ENCODE results near the gene GBP6. TPM values are rescaled to one million over a fixed set of nuclear protein-coding genes. Genes with fewer than 3 reads are reported as not detected.
"Not testable (repeated sequence)": the region's sequence is repeated elsewhere in the genome, so short reads cannot be mapped to it uniquely, and the experiment has no call there.

Gene GBP6
- total RNA-seq, 1 donor from 2014 or later: 0.07 TPM

GRCh38 chr1:89425056-89425455, 61.2 kb downstream of the GBP6 start:
- H3K4me3 Mint-ChIP-seq (ENCODE audit: unreplicated experiment): no peak overlapping the region
- no peak overlapping the region for H3K27ac Mint-ChIP-seq (ENCODE audit: unreplicated experiment)
- no peak overlapping the region for H3K9ac ChIP-seq (ENCODE audit: low read length)
- no peak overlapping the region for H3K4me2 ChIP-seq (ENCODE audit: low read length)
- no peak for FAIRE-seq
- H4K20me1 ChIP-seq (ENCODE audit: insufficient read depth, low read length): no peaks in the 10 kb centered on the region
- H3K9me3 ChIP-seq (ENCODE audit: insufficient read depth, low read depth, low read length): no peaks in the 10 kb centered on the region
- no peaks in the 10 kb centered on the region for H3K36me3 Mint-ChIP-seq (ENCODE audit: low read depth, unreplicated experiment)
- H3K4me1 Mint-ChIP-seq (ENCODE audit: low read depth, unreplicated experiment): no peaks in the 10 kb centered on the region
- no peak for DNase-seq (ENCODE audit: low read depth)
- TF ChIP-seq EZH2 (IDR thresholded peaks at IDR 0.05; ENCODE audit: insufficient read depth, low read length) (no peak), CTCF (IDR thresholded peaks at IDR 0.05; ENCODE audit: insufficient read depth, low read depth, low read length) (no peak)
- H3K4me1 ChIP-seq (ENCODE audit: insufficient read depth, low read length): no peaks in the 10 kb centered on the region
- H3K36me3 ChIP-seq (ENCODE audit: insufficient read depth, low read length): no peaks in the 10 kb centered on the region
- no peak overlapping the region for H3K27ac ChIP-seq (ENCODE audit: low read depth, low read length)
- H3K9me3 Mint-ChIP-seq (ENCODE audit: unreplicated experiment): no peaks in the 10 kb centered on the region
- no peaks in the 10 kb centered on the region for H3K27me3 ChIP-seq (ENCODE audit: insufficient read depth, low read length)
- peaks cover 2% of the 10 kb centered on the region for H3K27me3 Mint-ChIP-seq (ENCODE audit: low read depth, unreplicated experiment)
- no peaks in the 10 kb centered on the region for H3K79me2 ChIP-seq (ENCODE audit: insufficient read depth, low read length)
- no peak overlapping the region for H2AFZ ChIP-seq (ENCODE audit: low read depth, low read length)
- no peak overlapping the region for H3K4me3 ChIP-seq (ENCODE audit: insufficient read depth, low read depth, low read length)

- H3K4me2 ChIP-seq (ENCODE audit: low read length): no peak overlapping the region
These were observed 65.2 kb downstream of the GBP6 start for GRCh38 chr1:89429062-89429461.

DNA sequence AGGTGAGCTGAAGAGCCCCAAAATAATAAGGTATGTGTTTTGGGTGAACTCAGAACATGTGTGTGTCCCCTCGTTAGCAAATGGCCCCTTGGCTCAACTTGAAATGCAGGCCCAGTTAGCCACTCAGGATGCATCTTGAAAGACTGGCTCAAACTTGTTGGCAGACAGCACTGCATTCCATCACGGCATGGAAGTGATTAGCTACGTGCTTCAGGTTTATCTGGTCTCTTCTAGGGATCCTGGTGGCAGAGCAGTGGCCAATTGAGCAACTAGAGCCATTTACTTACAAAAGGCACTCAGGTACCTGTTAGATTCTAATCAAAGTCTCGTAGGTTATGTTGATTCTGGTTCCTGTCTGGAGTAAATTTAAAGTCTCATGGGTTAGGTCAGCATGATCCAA, 65.8 kb downstream of the GBP6 start:
- not testable (repeated sequence) for H2AFZ ChIP-seq (ENCODE audit: low read depth, low read length); H3K4me3 Mint-ChIP-seq (ENCODE audit: unreplicated experiment); H3K27ac Mint-ChIP-seq (ENCODE audit: unreplicated experiment); H3K4me1 Mint-ChIP-seq (ENCODE audit: low read depth, unreplicated experiment); H3K27me3 Mint-ChIP-seq (ENCODE audit: low read depth, unreplicated experiment); H3K9me3 ChIP-seq (ENCODE audit: insufficient read depth, low read depth, low read length); H3K79me2 ChIP-seq (ENCODE audit: insufficient read depth, low read length); H3K36me3 ChIP-seq (ENCODE audit: insufficient read depth, low read length); H3K4me2 ChIP-seq (ENCODE audit: low read length); H3K27me3 ChIP-seq (ENCODE audit: insufficient read depth, low read length); H3K9me3 Mint-ChIP-seq (ENCODE audit: unreplicated experiment); H3K4me3 ChIP-seq (ENCODE audit: insufficient read depth, low read depth, low read length); H3K4me1 ChIP-seq (ENCODE audit: insufficient read depth, low read length); H4K20me1 ChIP-seq (ENCODE audit: insufficient read depth, low read length); H3K27ac ChIP-seq (ENCODE audit: low read depth, low read length); H3K36me3 Mint-ChIP-seq (ENCODE audit: low read depth, unreplicated experiment); FAIRE-seq; H3K9ac ChIP-seq (ENCODE audit: low read length); DNase-seq (ENCODE audit: low read depth)

More at GRCh38 chr1:89429062-89429461, 65.2 kb downstream of the GBP6 start:
- Histone ChIP-seq H3K9me3 (ENCODE audit: insufficient read depth, low read depth, low read length) (no peaks in the 10 kb centered on the region), H3K4me1 (ENCODE audit: insufficient read depth, low read length) (no peaks in the 10 kb centered on the region), H3K36me3 (ENCODE audit: insufficient read depth, low read length) (no peaks in the 10 kb centered on the region), H4K20me1 (ENCODE audit: insufficient read depth, low read length) (no peaks in the 10 kb centered on the region), H3K79me2 (ENCODE audit: insufficient read depth, low read length) (no peaks in the 10 kb centered on the region), H3K9ac (ENCODE audit: low read length) (no peak overlapping the region), H3K4me3 (ENCODE audit: insufficient read depth, low read depth, low read length) (no peak overlapping the region), H2AFZ (ENCODE audit: low read depth, low read length) (no peak overlapping the region), H3K27me3 (ENCODE audit: insufficient read depth, low read length) (no peaks in the 10 kb centered on the region), H3K27ac (ENCODE audit: low read depth, low read length) (no peak overlapping the region)
- Mint-ChIP-seq H3K27me3 (ENCODE audit: low read depth, unreplicated experiment) (peaks cover 2% of the 10 kb centered on the region), H3K27ac (ENCODE audit: unreplicated experiment) (no peak overlapping the region), H3K4me3 (ENCODE audit: unreplicated experiment) (no peak overlapping the region), H3K9me3 (ENCODE audit: unreplicated experiment) (no peaks in the 10 kb centered on the region), H3K36me3 (ENCODE audit: low read depth, unreplicated experiment) (no peaks in the 10 kb centered on the region), H3K4me1 (ENCODE audit: low read depth, unreplicated experiment) (no peaks in the 10 kb centered on the region)
- TF ChIP-seq CTCF (IDR thresholded peaks at IDR 0.05; ENCODE audit: insufficient read depth, low read depth, low read length): no peak
- TF ChIP-seq EZH2 (IDR thresholded peaks at IDR 0.05; ENCODE audit: insufficient read depth, low read length): no peak
- DNase-seq (ENCODE audit: low read depth) (no peak), FAIRE-seq (no peak)
